Measurements from ENCODE around the gene SOX2.

- TF ChIP-seq SIN3A (IDR thresholded peaks at IDR 0.05; ENCODE audit: borderline replicate concordance, low read depth, low read length) (no peak), PATZ1 (CRISPR knock-in tag; IDR thresholded peaks at IDR 0.05) (no peak), POLR2AphosphoS2 (IDR thresholded peaks at IDR 0.05; ENCODE audit: low read depth, low read length) (no peak), SMC3 (IDR thresholded peaks at IDR 0.05; ENCODE audit: low read length) (no peak), BHLHE40 (IDR thresholded peaks at IDR 0.05; ENCODE audit: low read length) (no peak), JUN (CRISPR knock-in tag; IDR thresholded peaks at IDR 0.05) (no peak), JUNB (CRISPR knock-in tag; IDR thresholded peaks at IDR 0.05; ENCODE audit: borderline replicate concordance) (no peak), CCDC6 (CRISPR knock-in tag; IDR thresholded peaks at IDR 0.05) (no peak), JUND (CRISPR knock-in tag; IDR thresholded peaks at IDR 0.05) (no peak), CEBPG (CRISPR knock-in tag; IDR thresholded peaks at IDR 0.05) (no peak)
- TF ChIP-seq, protein P1, sequence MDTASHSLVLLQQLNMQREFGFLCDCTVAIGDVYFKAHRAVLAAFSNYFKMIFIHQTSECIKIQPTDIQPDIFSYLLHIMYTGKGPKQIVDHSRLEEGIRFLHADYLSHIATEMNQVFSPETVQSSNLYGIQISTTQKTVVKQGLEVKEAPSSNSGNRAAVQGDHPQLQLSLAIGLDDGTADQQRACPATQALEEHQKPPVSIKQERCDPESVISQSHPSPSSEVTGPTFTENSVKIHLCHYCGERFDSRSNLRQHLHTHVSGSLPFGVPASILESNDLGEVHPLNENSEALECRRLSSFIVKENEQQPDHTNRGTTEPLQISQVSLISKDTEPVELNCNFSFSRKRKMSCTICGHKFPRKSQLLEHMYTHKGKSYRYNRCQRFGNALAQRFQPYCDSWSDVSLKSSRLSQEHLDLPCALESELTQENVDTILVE (CRISPR knock-in tag; IDR thresholded peaks at IDR 0.05), result no peak
- TF ChIP-seq, protein P2, sequence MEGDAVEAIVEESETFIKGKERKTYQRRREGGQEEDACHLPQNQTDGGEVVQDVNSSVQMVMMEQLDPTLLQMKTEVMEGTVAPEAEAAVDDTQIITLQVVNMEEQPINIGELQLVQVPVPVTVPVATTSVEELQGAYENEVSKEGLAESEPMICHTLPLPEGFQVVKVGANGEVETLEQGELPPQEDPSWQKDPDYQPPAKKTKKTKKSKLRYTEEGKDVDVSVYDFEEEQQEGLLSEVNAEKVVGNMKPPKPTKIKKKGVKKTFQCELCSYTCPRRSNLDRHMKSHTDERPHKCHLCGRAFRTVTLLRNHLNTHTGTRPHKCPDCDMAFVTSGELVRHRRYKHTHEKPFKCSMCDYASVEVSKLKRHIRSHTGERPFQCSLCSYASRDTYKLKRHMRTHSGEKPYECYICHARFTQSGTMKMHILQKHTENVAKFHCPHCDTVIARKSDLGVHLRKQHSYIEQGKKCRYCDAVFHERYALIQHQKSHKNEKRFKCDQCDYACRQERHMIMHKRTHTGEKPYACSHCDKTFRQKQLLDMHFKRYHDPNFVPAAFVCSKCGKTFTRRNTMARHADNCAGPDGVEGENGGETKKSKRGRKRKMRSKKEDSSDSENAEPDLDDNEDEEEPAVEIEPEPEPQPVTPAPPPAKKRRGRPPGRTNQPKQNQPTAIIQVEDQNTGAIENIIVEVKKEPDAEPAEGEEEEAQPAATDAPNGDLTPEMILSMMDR (CRISPR knock-in tag; IDR thresholded peaks at IDR 0.05), result no peak
Observed at GRCh38 chr3:181761906-181762305, 50.2 kb downstream of the SOX2 start.
